Measurements from ENCODE around the gene PNPLA6. TPM values are rescaled to one million over a fixed set of nuclear protein-coding genes. Genes with fewer than 3 reads are reported as not detected.

PNPLA6 gene
- polyA plus RNA-seq, 1 donor (not counting 4 experiments of a cell fraction or from before 2014, with no cell fraction given): 22.4 TPM

GRCh38 chr19:7607212-7607873 is 71.8 kb downstream of the PNPLA6 start:
- no peaks in the 10 kb centered on the region for H3K9me1 ChIP-seq (ENCODE audit: control insufficient read depth, extremely low read depth, insufficient read depth, low read length)
- H3K27me3 ChIP-seq (ENCODE audit: control insufficient read depth, extremely low read depth, insufficient read depth, low read length): no peaks in the 10 kb centered on the region
- no peaks in the 10 kb centered on the region for H3K79me2 ChIP-seq (ENCODE audit: control insufficient read depth, insufficient read depth, low read length)
- TF ChIP-seq EZH2 (IDR thresholded peaks at IDR 0.05; ENCODE audit: low read length): no peak
- TF ChIP-seq, protein P1, sequence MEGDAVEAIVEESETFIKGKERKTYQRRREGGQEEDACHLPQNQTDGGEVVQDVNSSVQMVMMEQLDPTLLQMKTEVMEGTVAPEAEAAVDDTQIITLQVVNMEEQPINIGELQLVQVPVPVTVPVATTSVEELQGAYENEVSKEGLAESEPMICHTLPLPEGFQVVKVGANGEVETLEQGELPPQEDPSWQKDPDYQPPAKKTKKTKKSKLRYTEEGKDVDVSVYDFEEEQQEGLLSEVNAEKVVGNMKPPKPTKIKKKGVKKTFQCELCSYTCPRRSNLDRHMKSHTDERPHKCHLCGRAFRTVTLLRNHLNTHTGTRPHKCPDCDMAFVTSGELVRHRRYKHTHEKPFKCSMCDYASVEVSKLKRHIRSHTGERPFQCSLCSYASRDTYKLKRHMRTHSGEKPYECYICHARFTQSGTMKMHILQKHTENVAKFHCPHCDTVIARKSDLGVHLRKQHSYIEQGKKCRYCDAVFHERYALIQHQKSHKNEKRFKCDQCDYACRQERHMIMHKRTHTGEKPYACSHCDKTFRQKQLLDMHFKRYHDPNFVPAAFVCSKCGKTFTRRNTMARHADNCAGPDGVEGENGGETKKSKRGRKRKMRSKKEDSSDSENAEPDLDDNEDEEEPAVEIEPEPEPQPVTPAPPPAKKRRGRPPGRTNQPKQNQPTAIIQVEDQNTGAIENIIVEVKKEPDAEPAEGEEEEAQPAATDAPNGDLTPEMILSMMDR (optimal IDR thresholded peaks at IDR 0.05 in 1 of 3, IDR thresholded peaks at IDR 0.05 in 1 of 3, conservative IDR thresholded peaks at IDR 0.05 in 1 of 3; ENCODE audit: extremely low read depth in 1 of 3, insufficient read depth in 2 of 3, low read length in 3 of 3): no peak
- peaks cover under 1% of the 10 kb centered on the region for H3K4me1 ChIP-seq (ENCODE audit: control insufficient read depth, extremely low read depth, insufficient read depth, low read length)
- no peak overlapping the region for H2AFZ ChIP-seq (ENCODE audit: control insufficient read depth, low read length)
- H3K9me3 ChIP-seq (ENCODE audit: control insufficient read depth, low read depth, low read length): no peaks in the 10 kb centered on the region
- H4K20me1 ChIP-seq (ENCODE audit: control insufficient read depth, extremely low read depth, insufficient read depth, low read length): no peaks in the 10 kb centered on the region
- H3K27ac ChIP-seq (ENCODE audit: control insufficient read depth, insufficient read depth, low read length): no peak overlapping the region
- no peak overlapping the region for H3K4me2 ChIP-seq (ENCODE audit: control insufficient read depth, extremely low read depth, insufficient read depth, low read depth, low read length)
- no peak overlapping the region for H3K4me3 ChIP-seq (ENCODE audit: control insufficient read depth in 2 of 3, extremely low read depth in 1 of 3, insufficient read depth in 2 of 3, low read depth in 1 of 3, low read length in 3 of 3)
- FAIRE-seq (no peak), DNase-seq (ENCODE audit: low read depth, low spot score) (no peak)
- H3K9ac ChIP-seq (ENCODE audit: control insufficient read depth, extremely low read depth, insufficient read depth, low read length): no peak overlapping the region
- peaks cover 10 to 14% of the 10 kb centered on the region in 2 experiments for H3K36me3 ChIP-seq (ENCODE audit: control insufficient read depth in 2 of 2, extremely low read depth in 1 of 2, insufficient read depth in 2 of 2, low read length in 2 of 2)
- dilution Hi-C loops (cut with MboI; ENCODE audit: extremely low pct_ligation_motif_present, low sequenced_read_pairs): no loop called here

DNA sequence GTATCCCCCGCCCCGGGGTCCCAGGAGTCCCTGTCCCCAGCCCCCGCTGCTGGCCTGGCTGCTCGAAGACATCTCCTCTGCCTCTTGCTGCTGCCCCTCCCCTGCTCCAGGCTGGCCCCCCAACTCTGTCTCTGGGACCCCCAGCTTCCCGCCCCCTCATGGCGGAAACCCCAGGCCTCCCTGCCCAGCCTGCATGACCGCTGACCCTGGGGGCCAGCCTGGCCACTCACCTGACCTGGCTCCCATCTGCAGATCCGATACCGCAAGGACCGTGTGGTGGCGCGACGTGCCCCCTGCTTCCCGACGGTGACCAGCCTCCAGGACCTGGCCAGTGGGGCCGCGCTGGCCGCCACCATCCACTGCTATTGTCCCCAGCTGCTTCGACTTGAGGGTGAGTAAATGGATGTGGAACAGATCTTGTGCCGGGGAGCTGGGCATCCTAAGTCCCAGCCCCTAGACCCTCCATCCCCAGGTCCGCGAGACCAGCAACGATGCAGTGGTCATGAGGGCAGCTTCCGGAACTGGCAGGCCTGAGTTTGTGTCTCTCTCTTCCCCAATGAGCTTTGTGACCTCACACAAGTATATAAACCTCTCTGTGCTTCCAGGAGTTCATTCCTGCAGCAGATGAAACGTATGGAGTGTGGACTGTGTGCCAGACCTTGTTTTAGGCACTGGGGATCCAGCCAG is 72.5 kb downstream of the PNPLA6 start:
- Histone ChIP-seq H3K9ac (ENCODE audit: control insufficient read depth, extremely low read depth, insufficient read depth, low read length) (no peak overlapping the region), H3K79me2 (ENCODE audit: control insufficient read depth, insufficient read depth, low read length) (no peaks in the 10 kb centered on the region), H3K36me3 (ENCODE audit: control insufficient read depth in 2 of 2, extremely low read depth in 1 of 2, insufficient read depth in 2 of 2, low read length in 2 of 2) (peaks cover 13 to 14% of the 10 kb centered on the region in 2 experiments), H3K9me1 (ENCODE audit: control insufficient read depth, extremely low read depth, insufficient read depth, low read length) (no peaks in the 10 kb centered on the region), H3K27me3 (ENCODE audit: control insufficient read depth, extremely low read depth, insufficient read depth, low read length) (no peaks in the 10 kb centered on the region), H3K4me2 (ENCODE audit: control insufficient read depth, extremely low read depth, insufficient read depth, low read depth, low read length) (no peak overlapping the region), H4K20me1 (ENCODE audit: control insufficient read depth, extremely low read depth, insufficient read depth, low read length) (no peaks in the 10 kb centered on the region), H3K9me3 (ENCODE audit: control insufficient read depth, low read depth, low read length) (no peaks in the 10 kb centered on the region), H3K27ac (ENCODE audit: control insufficient read depth, insufficient read depth, low read length) (no peak overlapping the region), H2AFZ (ENCODE audit: control insufficient read depth, low read length) (no peak overlapping the region), H3K4me1 (ENCODE audit: control insufficient read depth, extremely low read depth, insufficient read depth, low read length) (no peaks in the 10 kb centered on the region), H3K4me3 (ENCODE audit: control insufficient read depth in 2 of 3, extremely low read depth in 1 of 3, insufficient read depth in 2 of 3, low read depth in 1 of 3, low read length in 3 of 3) (no peak overlapping the region)
- FAIRE-seq (no peak), DNase-seq (ENCODE audit: low read depth, low spot score) (no peak)
- TF ChIP-seq, protein P1 (optimal IDR thresholded peaks at IDR 0.05 in 1 of 3, IDR thresholded peaks at IDR 0.05 in 1 of 3, conservative IDR thresholded peaks at IDR 0.05 in 1 of 3; ENCODE audit: extremely low read depth in 1 of 3, insufficient read depth in 2 of 3, low read length in 3 of 3): no peak
- no peak for TF ChIP-seq EZH2 (IDR thresholded peaks at IDR 0.05; ENCODE audit: low read length)
- dilution Hi-C loops (cut with MboI; ENCODE audit: extremely low pct_ligation_motif_present, low sequenced_read_pairs): no loop called here

Data from keratinocyte (primary cell).